Measurements from ENCODE around the gene CNPY1.

DNA sequence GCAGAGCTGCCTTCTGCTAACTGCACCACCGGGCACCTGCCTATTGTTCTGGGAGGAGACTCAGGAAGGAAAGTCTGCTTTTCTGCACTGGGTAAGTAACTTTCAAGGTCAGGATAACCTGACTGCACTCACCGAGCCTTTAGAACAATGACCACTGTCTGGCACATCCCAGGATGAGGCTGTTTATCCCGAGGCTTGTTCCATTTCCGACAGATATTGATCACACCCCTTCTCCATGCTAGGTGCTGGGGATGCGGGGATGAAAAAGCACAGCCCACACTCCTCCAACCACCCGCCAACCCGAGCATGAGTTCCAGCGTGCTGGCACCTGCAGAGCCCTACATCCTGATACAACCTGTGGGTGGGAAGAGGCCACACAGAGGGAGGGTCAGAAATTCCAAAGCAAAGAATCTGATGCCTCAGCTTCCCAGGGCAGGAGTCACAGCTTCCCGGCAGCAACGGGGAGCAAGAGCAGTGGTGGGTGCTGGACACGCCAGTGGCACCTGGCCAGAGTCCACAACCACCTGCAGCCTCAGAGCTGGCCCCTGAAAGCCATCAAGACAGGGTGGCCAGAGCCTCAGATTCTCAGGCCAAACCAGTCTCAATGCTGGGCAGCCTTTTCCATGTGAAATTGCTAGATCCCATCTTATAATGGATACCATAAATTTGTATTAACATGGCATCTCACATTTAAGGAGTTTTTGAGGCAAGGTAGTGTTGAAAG lies 34.9 kb upstream of the CNPY1 start:
- TF ChIP-seq, protein P1, sequence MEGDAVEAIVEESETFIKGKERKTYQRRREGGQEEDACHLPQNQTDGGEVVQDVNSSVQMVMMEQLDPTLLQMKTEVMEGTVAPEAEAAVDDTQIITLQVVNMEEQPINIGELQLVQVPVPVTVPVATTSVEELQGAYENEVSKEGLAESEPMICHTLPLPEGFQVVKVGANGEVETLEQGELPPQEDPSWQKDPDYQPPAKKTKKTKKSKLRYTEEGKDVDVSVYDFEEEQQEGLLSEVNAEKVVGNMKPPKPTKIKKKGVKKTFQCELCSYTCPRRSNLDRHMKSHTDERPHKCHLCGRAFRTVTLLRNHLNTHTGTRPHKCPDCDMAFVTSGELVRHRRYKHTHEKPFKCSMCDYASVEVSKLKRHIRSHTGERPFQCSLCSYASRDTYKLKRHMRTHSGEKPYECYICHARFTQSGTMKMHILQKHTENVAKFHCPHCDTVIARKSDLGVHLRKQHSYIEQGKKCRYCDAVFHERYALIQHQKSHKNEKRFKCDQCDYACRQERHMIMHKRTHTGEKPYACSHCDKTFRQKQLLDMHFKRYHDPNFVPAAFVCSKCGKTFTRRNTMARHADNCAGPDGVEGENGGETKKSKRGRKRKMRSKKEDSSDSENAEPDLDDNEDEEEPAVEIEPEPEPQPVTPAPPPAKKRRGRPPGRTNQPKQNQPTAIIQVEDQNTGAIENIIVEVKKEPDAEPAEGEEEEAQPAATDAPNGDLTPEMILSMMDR (conservative IDR thresholded peaks at IDR 0.05 in 1 of 2, IDR thresholded peaks at IDR 0.05 in 1 of 2; ENCODE audit: extremely low read depth in 1 of 2, insufficient read depth in 1 of 2, low read depth in 1 of 2, low read length in 2 of 2): no peak
- TF ChIP-seq EZH2 (IDR thresholded peaks at IDR 0.05; ENCODE audit: borderline replicate concordance, low read length): no peak
